GM10248 (cell line): ENCODE data around the gene RFXANK.

Experiments
- CTCF ChIA-PET: fragments of 300-600 bp; sonication (Branson Sonifier 250); formaldehyde crosslinking; extraction: SDS; loops from one replicate; lab custom pipeline; 2021; ENCODE audit warnings: antibody characterized with exemption; lab: Yijun Ruan, JAX
- POLR2A ChIA-PET: fragments of 350-650 bp; sonication (Branson Sonifier 250); formaldehyde crosslinking; extraction: SDS; loops from one replicate; lab custom pipeline; 2020; ENCODE audit warnings: antibody characterized with exemption; lab: Yijun Ruan, JAX
- DNase-seq: peaks from one replicate; pipeline ENCODE4 v3.0.0; 2012; ENCODE audit errors: extremely low spot score
- TF ChIP-seq, protein P1 (sequence below): IDR thresholded peaks from 2 replicates; pipeline ENCODE4 v1.5.1; 2012; ENCODE audit warnings: mild to moderate bottlenecking, low read depth; ENCODE audit errors: extremely low read depth, missing control alignments, control extremely low read depth

RFXANK gene

DNA sequence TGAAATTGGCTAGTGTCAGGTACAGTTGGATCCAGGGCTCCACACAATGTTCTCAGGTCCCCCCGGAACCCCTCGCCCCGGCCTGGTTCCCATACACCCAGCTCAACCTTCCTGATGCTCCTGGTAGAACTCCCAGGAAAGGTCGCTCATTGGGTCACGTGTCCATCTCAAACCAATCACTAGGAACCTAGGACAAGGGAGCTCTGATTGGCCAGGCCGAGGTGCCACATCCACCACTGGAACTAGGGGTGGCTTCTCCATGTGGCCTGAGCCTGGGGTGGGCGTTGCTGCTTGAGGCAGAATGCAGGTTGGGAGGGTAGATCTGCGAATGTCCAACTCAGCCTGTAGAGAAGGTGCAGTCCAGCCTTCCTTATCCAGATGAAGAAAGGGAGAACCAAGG lies 15.1 kb upstream of the RFXANK start:
- ChIA-PET POLR2A (interaction anchor here (0.6 kb wide), 1 partner anchor 162 kb away, joined by 3 read pairs; no protein-coding TSS in a partner anchor), CTCF (interaction anchor here (1.3 to 14.0 kb wide), 7 partner anchors 10 to 123 kb away, joined by 3 to 302 read pairs (median 20); no protein-coding TSS in a partner anchor)

DNA sequence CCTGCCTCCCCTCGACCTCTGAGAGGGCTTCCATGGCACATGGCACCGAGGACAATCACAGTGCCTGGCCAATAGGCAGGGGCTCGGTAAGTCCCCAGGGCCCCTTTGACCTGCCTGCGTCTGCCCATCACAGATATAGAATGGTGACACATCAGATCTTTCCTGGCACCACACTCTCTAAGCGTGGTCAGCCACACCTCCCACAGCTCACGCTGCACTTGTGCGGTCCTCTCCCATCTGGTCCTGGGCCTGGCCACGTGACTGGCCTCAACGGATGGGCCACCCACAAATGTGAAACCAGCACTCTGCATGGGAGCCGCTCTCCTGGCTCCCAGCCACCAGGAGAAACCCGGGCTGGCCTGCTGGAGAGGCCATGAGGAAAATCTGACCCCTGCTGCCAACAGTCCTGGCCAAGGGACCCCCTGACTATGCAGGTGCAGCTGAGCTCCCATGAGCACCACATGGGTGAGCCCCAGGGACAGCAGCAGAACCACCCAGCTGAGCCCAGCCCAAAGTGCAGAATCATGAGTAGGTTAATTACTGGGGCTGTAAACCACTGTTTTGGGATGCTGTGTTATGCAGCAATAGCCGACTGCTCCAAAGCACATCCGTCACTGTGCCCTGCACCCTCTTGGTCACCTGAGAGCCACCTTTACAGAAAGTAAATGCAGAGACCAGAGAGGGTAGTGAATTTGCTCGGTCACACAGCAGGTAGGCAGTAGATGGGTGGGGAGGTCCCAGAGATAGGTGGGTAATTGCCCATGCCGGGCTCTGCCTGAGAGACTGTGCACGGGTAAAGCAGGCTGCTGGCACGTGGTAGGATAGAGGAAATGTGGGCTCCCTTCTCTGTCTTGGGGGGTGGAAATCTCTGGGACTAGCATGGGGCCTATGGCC lies 12.3 kb upstream of the RFXANK start:
- no peak for DNase-seq
- ChIA-PET CTCF (interaction anchor here (14.0 kb wide), 1 partner anchor 34 kb away, joined by 302 read pairs; no protein-coding TSS in a partner anchor), POLR2A (no interaction called here)
- TF ChIP-seq, protein P1, sequence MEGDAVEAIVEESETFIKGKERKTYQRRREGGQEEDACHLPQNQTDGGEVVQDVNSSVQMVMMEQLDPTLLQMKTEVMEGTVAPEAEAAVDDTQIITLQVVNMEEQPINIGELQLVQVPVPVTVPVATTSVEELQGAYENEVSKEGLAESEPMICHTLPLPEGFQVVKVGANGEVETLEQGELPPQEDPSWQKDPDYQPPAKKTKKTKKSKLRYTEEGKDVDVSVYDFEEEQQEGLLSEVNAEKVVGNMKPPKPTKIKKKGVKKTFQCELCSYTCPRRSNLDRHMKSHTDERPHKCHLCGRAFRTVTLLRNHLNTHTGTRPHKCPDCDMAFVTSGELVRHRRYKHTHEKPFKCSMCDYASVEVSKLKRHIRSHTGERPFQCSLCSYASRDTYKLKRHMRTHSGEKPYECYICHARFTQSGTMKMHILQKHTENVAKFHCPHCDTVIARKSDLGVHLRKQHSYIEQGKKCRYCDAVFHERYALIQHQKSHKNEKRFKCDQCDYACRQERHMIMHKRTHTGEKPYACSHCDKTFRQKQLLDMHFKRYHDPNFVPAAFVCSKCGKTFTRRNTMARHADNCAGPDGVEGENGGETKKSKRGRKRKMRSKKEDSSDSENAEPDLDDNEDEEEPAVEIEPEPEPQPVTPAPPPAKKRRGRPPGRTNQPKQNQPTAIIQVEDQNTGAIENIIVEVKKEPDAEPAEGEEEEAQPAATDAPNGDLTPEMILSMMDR, result no peak

More for the DNA sequence above, 15.1 kb upstream of the RFXANK start:
- TF ChIP-seq, protein P1, result no peak
- no peak for DNase-seq

DNA sequence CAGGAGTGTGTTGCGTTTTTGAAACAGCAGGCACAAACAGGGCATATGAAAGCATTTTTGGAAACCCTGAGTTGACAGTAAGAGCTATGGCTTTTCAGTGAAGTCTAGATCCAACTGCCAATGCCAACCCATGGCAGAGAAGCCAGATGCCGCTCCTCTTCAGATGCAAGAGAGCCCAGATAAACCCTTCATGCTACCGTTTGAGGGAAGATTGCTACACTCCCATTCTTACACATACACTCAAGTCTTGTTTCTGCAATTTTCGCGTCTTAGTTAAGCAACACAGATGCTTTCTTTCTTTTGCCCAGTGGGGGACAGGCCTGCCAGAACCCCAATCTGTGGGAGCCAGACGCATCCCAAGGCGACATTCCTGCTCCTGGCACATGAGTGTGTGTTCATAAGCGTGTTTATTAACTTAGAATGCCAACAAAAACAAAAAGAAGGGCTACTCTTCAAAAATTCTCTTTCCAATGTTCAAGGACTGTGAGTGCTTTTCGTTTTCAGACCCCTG lies 10.5 kb upstream of the RFXANK start:
- ChIA-PET POLR2A (no interaction called here), CTCF (no interaction called here)
- DNase-seq, result no peak
- TF ChIP-seq, protein P1, result no peak

DNA sequence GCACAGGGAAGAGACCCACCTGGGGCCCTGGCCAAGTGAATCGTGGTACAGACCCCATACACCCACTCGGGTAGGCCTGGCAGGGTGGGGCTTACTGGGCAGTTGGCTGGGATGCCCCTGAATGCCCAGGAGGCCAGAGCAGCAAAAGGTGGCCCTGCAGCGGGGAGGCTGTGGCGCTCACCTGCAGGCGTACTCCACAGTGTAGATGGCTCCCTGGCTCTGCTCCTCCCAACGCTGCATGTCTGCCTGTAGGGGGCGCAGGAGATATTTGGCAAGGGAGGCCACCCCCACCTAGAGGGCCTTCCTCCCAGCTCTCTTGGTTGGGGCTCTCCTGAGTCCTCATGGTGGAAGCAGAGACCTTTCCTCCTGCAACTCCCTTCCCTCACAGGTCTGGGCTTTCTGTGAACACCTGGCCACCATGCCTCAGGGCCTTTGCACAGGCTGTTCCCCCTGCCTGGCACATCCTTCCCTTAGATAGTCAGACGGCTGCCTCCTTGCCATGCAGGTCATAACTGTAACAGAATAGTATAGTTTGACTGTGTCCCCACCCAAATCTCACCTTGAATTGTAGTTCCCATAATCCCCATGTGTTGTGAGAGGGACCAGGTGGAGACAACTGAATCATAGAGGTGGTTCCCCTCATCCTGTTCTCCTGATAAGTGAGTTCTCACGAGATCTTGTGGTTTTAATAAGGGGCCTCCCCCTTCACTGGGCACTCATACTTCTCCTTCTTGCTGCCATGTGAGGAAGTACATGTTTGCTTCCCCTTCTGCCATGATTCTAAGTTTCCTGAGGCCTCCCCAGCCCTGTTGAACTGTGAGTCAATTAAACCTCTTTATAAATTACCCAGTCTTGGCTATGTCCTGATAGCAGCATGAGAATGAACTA lies 6.0 kb upstream of the RFXANK start:
- TF ChIP-seq, protein P1, result peak; percentile 46
- ChIA-PET POLR2A (no interaction called here), CTCF (interaction anchor here (2.0 to 2.9 kb wide), 2 partner anchors 11 to 12 kb away, joined by 8 to 21 read pairs; no protein-coding TSS in a partner anchor)
- no peak for DNase-seq

DNA sequence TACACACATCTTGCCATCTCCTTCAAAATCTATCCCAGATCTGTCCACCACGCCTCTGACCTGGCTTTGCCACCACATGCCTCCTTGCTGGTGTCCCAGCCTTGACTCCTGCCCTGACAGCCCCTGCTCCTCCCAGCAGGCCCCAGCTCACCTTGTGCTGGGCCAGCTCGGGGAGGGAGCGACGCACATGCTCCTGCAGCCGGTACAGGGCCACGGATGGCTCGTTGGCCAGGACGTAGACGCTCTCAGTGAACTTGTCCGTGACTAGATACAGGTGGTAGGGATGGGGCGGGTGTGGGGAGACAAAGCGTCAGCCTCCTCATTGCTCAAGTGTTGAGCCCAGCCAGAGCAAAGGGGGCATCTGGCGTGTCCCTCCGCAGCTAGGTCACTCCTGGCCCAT lies 5.3 kb upstream of the RFXANK start:
- CTCF ChIA-PET, result interaction anchor here (0.7 to 2.0 kb wide), 2 partner anchors 12 to 30 kb away, joined by 3 to 8 read pairs; no protein-coding TSS in a partner anchor

DNA sequence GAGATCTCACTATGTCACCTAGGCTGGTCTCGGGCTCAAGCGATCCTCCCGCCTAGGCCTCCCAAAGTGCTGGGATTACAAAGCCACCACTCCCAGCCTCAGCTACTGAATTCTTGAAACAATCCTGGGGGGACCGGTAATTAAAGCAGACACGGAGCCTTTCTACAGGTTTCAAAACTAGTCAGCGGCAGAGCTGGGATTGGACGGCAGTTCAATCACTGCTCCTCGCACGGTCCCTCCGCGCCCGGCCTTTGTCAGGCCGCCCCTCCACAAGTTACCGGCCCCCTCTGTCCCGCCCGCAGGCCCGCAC lies 335 bp upstream of the RFXANK start:
- CTCF ChIA-PET, result interaction anchor here (0.9 to 2.9 kb wide), 3 partner anchors 17 to 45 kb away, joined by 3 to 11 read pairs (median 6); partner anchors contain the start of gene MEF2B
- POLR2A ChIA-PET, result interaction anchor here (0.7 kb wide), 1 partner anchor 18 kb away, joined by 4 read pairs; no protein-coding TSS in a partner anchor
- TF ChIP-seq, protein P1, result no peak
- DNase-seq, result no peak

More for the DNA sequence above, 5.3 kb upstream of the RFXANK start:
- POLR2A ChIA-PET, result no interaction called here
- TF ChIP-seq, protein P1, result no peak
- no peak for DNase-seq
